ENCODE measurements around the gene CDK2AP2. TPM values are rescaled to one million over a fixed set of nuclear protein-coding genes. Genes with fewer than 3 reads are reported as not detected.
"Not testable (repeated sequence)": the region's sequence is repeated elsewhere in the genome, so short reads cannot be mapped to it uniquely, and the experiment has no call there.

Gene CDK2AP2, protein sequence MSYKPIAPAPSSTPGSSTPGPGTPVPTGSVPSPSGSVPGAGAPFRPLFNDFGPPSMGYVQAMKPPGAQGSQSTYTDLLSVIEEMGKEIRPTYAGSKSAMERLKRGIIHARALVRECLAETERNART
- 10 to 100 TPM; 75.4 to 90.8 (median 80.6) TPM for total RNA-seq

DNA sequence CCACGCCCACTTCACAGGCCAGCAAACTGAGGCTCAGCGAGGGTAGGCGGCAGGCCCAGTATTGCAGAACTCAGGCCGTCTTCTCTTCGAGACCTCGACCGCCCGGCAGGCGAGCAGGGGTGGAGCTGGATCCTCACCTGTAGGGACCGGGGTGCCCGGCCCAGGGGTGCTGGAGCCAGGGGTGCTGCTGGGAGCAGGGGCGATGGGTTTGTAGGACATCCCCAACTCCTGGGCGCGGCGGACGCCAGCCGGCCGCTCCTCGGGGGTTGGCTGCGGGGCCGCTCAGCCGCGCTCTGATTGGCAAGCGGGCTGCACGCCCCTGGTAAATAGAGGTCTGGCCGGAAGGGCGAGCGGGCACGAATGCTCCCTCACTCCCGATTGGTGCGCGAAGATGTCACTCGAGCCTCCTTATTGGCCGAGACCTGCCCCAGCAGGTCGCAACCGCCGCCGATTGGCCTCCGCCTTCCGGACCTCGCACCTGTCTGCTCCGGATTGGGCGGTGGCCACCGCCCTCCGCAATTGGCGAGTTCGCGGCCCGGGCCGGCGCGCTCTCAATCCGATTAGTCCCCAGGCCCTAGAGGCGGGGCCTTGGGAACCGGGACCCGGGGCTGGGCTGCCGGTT, at the start of gene CDK2AP2:
CDK2AP2 (minus strand) TSS at position 299 of the 622 bp plus-strand sequence; CDS start at position 219, 80 bp downstream.
- Histone ChIP-seq H3K27me3 (no peaks in the 10 kb centered on the region), H3K4me3 (peak within 1 kb of the TSS; percentile 79 to 91 (median 82)), H3K36me3 (no peaks in the 10 kb centered on the region), H3K4me1 (peaks cover 0 to 54% (median 31%) of the 10 kb centered on the region in 4 donors), H3K27ac (peak within 1 kb of the TSS; percentile 98 to 100 (median 99)), H3K9me3 (no peaks in the 10 kb centered on the region)
- WGBS, 2 donors: 0 to 2% methylated on average over 6 to 25 of the region's 57 CpGs
- DNase-seq (ENCODE audit: low spot score in 2 of 2): peak; percentile 98 to 99
- peak; percentile 24 to 94 for TF ChIP-seq EP300 (IDR thresholded peaks at IDR 0.05)
- peak; percentile 94 for TF ChIP-seq POLR2A (IDR thresholded peaks at IDR 0.05)
- TF ChIP-seq, protein P1, sequence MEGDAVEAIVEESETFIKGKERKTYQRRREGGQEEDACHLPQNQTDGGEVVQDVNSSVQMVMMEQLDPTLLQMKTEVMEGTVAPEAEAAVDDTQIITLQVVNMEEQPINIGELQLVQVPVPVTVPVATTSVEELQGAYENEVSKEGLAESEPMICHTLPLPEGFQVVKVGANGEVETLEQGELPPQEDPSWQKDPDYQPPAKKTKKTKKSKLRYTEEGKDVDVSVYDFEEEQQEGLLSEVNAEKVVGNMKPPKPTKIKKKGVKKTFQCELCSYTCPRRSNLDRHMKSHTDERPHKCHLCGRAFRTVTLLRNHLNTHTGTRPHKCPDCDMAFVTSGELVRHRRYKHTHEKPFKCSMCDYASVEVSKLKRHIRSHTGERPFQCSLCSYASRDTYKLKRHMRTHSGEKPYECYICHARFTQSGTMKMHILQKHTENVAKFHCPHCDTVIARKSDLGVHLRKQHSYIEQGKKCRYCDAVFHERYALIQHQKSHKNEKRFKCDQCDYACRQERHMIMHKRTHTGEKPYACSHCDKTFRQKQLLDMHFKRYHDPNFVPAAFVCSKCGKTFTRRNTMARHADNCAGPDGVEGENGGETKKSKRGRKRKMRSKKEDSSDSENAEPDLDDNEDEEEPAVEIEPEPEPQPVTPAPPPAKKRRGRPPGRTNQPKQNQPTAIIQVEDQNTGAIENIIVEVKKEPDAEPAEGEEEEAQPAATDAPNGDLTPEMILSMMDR (IDR thresholded peaks at IDR 0.05): peak in 2 of 5 experiments; percentile 52 to 69

DNA sequence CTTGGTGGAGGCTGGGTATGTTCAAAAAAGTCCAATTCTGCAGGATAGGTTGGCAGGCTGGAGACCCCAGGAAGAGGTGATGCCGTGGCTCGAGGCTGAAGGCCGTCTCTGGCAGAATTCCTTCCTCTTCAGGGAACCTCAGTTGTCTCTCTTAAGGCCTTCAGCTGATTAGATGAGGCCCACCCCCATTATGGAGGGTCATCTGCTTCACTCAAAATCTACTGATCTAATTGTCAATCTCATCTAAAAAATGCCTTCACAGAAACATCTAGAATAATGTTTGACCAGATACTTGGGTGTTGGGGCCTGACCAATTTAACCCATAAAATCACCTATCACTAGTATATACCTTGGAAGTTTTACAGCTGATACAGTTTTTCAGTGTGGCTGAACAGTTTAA, 48.3 kb upstream of the CDK2AP2 start:
- WGBS, 2 donors: 65 to 88% methylated on average over 3 of the region's 3 CpGs
- no peak for TF ChIP-seq POLR2A (IDR thresholded peaks at IDR 0.05)
- TF ChIP-seq EP300 (IDR thresholded peaks at IDR 0.05): no peak
- TF ChIP-seq, protein P1 (IDR thresholded peaks at IDR 0.05): no peak
- Histone ChIP-seq H3K9me3 (no peaks in the 10 kb centered on the region), H3K27ac (no peak overlapping the region), H3K27me3 (no peaks in the 10 kb centered on the region), H3K36me3 (no peaks in the 10 kb centered on the region), H3K4me3 (no peak overlapping the region), H3K4me1 (peaks cover 0 to 3% (median 0%) of the 10 kb centered on the region in 4 donors)
- no peak for DNase-seq (ENCODE audit: low spot score in 2 of 2)

DNA sequence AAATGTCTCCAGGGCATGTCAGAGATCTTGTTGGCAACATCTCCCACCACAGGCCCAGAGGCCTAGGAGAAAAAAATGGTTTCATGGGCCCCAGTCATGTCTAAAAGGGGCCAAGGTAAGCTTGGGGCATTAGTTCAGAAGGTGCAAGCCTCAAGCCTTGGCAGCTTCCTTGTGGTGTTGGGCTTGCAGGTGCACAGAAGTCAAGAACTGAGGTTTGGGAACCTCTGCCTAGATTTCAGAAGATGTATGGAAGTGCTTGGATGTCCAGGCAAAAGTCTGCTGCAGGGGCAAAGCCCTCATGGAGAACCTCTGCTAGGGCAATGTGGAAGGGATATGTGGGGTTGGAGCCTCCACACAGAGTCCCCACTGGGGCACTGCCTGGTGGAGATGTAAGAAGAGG, 43.7 kb upstream of the CDK2AP2 start:
- not testable (repeated sequence) for DNase-seq (ENCODE audit: low spot score in 2 of 2); H3K36me3 ChIP-seq; H3K9me3 ChIP-seq; H3K27ac ChIP-seq; H3K27me3 ChIP-seq; H3K4me3 ChIP-seq; H3K4me1 ChIP-seq

DNA sequence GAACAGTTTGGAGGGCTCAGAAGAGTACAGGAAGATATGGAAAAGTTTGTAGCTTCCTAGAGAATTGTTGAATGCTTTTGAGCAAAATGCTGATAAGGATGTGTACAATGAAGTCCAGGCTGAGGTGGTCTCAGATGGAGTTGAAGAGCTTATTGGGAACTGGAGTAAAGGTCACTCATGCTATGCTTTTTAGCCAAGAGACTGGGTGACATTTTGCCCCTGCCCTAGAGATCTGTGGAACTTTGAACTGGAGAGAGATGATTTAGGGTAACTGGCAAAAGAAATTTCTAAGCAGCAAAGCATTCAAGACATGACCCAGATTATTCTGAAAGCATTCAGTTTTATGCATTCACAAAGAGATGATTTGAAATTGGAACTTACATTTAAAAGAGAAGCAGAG, 43.2 kb upstream of the CDK2AP2 start:
- Histone ChIP-seq H3K36me3 (no peaks in the 10 kb centered on the region), H3K27ac (no peak overlapping the region), H3K4me3 (no peak overlapping the region), H3K9me3 (no peaks in the 10 kb centered on the region), H3K27me3 (no peaks in the 10 kb centered on the region), H3K4me1 (no peaks in the 10 kb centered on the region)
- TF ChIP-seq, protein P1 (IDR thresholded peaks at IDR 0.05): no peak
- TF ChIP-seq POLR2A (IDR thresholded peaks at IDR 0.05): no peak
- no peak for TF ChIP-seq EP300 (IDR thresholded peaks at IDR 0.05)
- no peak for DNase-seq (ENCODE audit: low spot score in 2 of 2)

DNA sequence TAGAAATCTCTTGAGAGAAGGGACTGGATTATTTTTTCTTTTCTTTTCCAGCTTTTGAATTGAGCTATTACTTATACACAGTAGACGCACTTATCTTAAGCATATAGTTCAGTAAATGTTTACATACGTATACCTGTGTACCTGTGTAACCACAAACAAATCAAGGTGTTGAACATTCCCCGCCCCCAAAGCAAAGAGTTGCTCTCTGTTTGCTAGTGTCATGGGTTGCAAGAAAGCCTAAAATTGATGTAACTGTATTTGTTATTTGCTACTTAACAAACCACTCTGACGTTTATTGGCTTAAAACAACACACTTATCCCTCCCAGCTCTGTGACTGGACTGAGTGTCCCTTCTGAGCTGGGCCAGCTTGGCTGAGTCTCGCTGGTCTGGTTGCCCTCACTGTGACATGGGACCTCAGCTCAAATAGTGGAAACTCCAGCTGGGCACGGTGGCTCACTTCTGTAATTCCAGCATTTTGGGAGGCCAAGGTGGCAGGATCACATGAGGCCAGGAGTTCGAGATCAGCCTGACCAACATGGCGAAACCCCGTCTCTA, 40.7 kb upstream of the CDK2AP2 start:
- no peak for DNase-seq (ENCODE audit: low spot score in 2 of 2)
- 86 to 91% methylated on average over 9 of the region's 9 CpGs for WGBS, 2 donors

DNA sequence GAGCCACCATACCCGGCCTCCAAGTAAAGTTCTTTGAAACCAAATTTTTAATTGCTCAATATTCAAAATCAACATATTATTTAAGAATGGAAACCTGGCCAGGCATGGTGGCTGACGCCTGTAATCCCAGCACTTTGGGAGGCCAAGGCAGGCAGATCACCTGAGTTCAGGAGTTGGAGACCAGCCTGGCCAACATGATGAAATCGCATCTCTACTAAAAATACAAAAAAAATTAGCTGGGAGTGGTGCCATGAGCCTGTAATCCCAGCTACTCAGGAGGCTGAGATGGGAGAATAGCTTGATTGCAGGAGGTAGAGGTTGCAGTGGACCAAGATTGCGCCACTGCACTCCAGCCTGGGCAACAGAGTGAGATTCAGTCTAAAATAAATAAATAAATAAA, 40.1 kb upstream of the CDK2AP2 start:
- whole genome bisulfite sequencing, 2 donors: 92 to 93% methylated on average over 4 of the region's 4 CpGs
- not testable (repeated sequence) for H3K4me3 ChIP-seq; H3K27me3 ChIP-seq; H3K4me1 ChIP-seq; H3K27ac ChIP-seq; H3K9me3 ChIP-seq; DNase-seq (ENCODE audit: low spot score in 2 of 2); H3K36me3 ChIP-seq

More for the DNA sequence above, 40.7 kb upstream of the CDK2AP2 start:
- H3K27me3 ChIP-seq: no peaks in the 10 kb centered on the region
- H3K27ac ChIP-seq: no peak overlapping the region
- no peaks in the 10 kb centered on the region for H3K36me3 ChIP-seq
- no peak for TF ChIP-seq EP300 (IDR thresholded peaks at IDR 0.05)
- TF ChIP-seq POLR2A (IDR thresholded peaks at IDR 0.05): no peak
- TF ChIP-seq, protein P1 (IDR thresholded peaks at IDR 0.05): no peak
- H3K4me1 ChIP-seq: peaks cover 0 to 10% (median 3%) of the 10 kb centered on the region in 4 donors
- H3K9me3 ChIP-seq: no peaks in the 10 kb centered on the region
- H3K4me3 ChIP-seq: no peak overlapping the region
